CD4-positive, alpha-beta T cell treated with Interleukin-17A for 4 hours (primary cell): ENCODE data around the gene CHST11.
"Not testable (repeated sequence)": the region's sequence is repeated elsewhere in the genome, so short reads cannot be mapped to it uniquely, and the experiment has no call there.

ENCODE experiments used
- DNase-seq: peaks from one replicate; pipeline ENCODE4 v3.0.0-alpha.2; 2020; ENCODE audit warnings: mixed read lengths

The CHST11 gene

GRCh38 chr12:104568487-104568868 is 111.7 kb downstream of the CHST11 start:
- DNase-seq: no peak

- DNase-seq: no peak
Observed at GRCh38 chr12:104568935-104569334, 112.2 kb downstream of the CHST11 start.

- DNase-seq: peak; percentile 36
Observed at GRCh38 chr12:104569346-104570173, 112.8 kb downstream of the CHST11 start.

GRCh38 chr12:104570174-104570907 is 113.6 kb downstream of the CHST11 start:
- no peak for DNase-seq

- no peak for DNase-seq
Observed at GRCh38 chr12:104571328-104571727, 114.6 kb downstream of the CHST11 start.

- not testable (repeated sequence) for DNase-seq
Observed at GRCh38 chr12:104574353-104574752, 117.6 kb downstream of the CHST11 start.

GRCh38 chr12:104574758-104575157 is 118.0 kb downstream of the CHST11 start:
- DNase-seq: peak; percentile 7

- DNase-seq: no peak
Observed at GRCh38 chr12:104575442-104576186, 118.9 kb downstream of the CHST11 start.

- no peak for DNase-seq
Observed at GRCh38 chr12:104576187-104576778, 119.5 kb downstream of the CHST11 start.

- DNase-seq: no peak
Observed at GRCh38 chr12:104576980-104577580, 120.3 kb downstream of the CHST11 start.

- no peak for DNase-seq
Observed at GRCh38 chr12:104577581-104577981, 120.8 kb downstream of the CHST11 start.

GRCh38 chr12:104578453-104578852 is 121.7 kb downstream of the CHST11 start:
- DNase-seq: no peak

- DNase-seq: no peak
Observed at GRCh38 chr12:104579718-104580495, 123.2 kb downstream of the CHST11 start.

GRCh38 chr12:104581005-104581570 is 124.3 kb downstream of the CHST11 start:
- no peak for DNase-seq

GRCh38 chr12:104582739-104583138 is 126.0 kb downstream of the CHST11 start:
- DNase-seq: no peak

- no peak for DNase-seq
Observed at GRCh38 chr12:104583301-104583700, 126.6 kb downstream of the CHST11 start.

- DNase-seq: no peak
Observed at GRCh38 chr12:104585448-104586055, 128.8 kb downstream of the CHST11 start.

- DNase-seq: no peak
Observed at GRCh38 chr12:104586351-104586919, 129.7 kb downstream of the CHST11 start.

GRCh38 chr12:104588047-104588920 is 131.5 kb downstream of the CHST11 start:
- no peak for DNase-seq
